Activated naive CD4-positive, alpha-beta T cell treated with anti-CD3 and anti-CD28 coated beads for 36 hours (primary cell): ENCODE data around the gene ZNF524. TPM values are rescaled to one million over a fixed set of nuclear protein-coding genes. Genes with fewer than 3 reads are reported as not detected.

Source experiments
- CTCF ChIA-PET: fragments of 350-600 bp; sonication (Branson Sonifier 250); formaldehyde crosslinking; loops from one replicate; lab custom pipeline; 2021; ENCODE audit warnings: antibody characterized with exemption; lab: Charles Lee
- DNase-seq: peaks from one replicate; pipeline ENCODE4 v3.0.0-alpha.2; 2020
- H3K27ac Mint-ChIP-seq: one replicate; pipeline ENCODE4 v1.8.0; 2021; ENCODE audit warnings: mild to moderate bottlenecking, mixed read lengths
- H3K27me3 Mint-ChIP-seq: one replicate; pipeline ENCODE4 v1.8.0; 2021; ENCODE audit warnings: low read depth, mixed read lengths
- H3K36me3 Mint-ChIP-seq: one replicate; pipeline ENCODE4 v1.8.0; 2021; ENCODE audit warnings: low read depth, mixed read lengths
- H3K4me1 Mint-ChIP-seq: one replicate; pipeline ENCODE4 v1.8.0; 2021; ENCODE audit warnings: low read depth, mixed read lengths
- H3K4me3 Mint-ChIP-seq: one replicate; pipeline ENCODE4 v1.8.0; 2021; ENCODE audit warnings: mild to moderate bottlenecking, moderate library complexity, mixed read lengths
- H3K9me3 Mint-ChIP-seq: one replicate; pipeline ENCODE4 v1.8.0; 2021; ENCODE audit warnings: mixed read lengths
- intact Hi-C: fragments of 100-400 bp; cut with micrococcal nuclease; formaldehyde crosslinking; loops from one replicate; pipeline ENCODE4 v1.15.1; 2023
- total RNA-seq, 2 experiments: library from RNA; stranded (reverse); gene quantifications; one replicate each; pipeline ENCODE4 v1.2.3, GENCODE V29; 2021

The ZNF524 gene
- total RNA-seq, 2 experiments from 2014 or later, result 20.9 to 23.0 TPM

DNA sequence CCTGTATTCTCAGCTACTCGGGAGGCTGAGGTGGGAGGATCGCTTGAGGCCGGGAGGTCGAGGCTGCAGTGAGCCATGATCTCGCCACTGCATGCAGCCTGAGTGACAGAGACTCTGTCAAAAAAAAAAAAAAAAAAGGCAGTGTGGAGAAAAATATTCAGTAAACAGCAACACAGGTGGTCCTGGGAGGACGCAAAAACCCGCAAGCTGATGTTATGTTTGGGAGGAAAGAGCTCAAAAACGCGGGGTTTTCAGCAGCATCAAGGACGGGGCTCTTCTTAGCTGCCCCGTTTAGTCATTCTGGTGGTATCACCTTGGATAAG, 24.9 kb downstream of the ZNF524 start:
- Mint-ChIP-seq H3K36me3 (peaks cover 6% of the 10 kb centered on the region), H3K27me3 (no peaks in the 10 kb centered on the region), H3K27ac (peak overlapping the region; percentile 95), H3K9me3 (no peaks in the 10 kb centered on the region), H3K4me3 (peak overlapping the region; percentile 92), H3K4me1 (peaks cover 51% of the 10 kb centered on the region)
- no peak for DNase-seq
- intact Hi-C loops, result no loop called here
- CTCF ChIA-PET, result interaction anchor here (1.2 to 4.4 kb wide), 5 partner anchors 8 to 158 kb away, joined by 4 to 25 read pairs (median 9); partner anchors contain the start of genes FIZ1 and ZNF865

DNA sequence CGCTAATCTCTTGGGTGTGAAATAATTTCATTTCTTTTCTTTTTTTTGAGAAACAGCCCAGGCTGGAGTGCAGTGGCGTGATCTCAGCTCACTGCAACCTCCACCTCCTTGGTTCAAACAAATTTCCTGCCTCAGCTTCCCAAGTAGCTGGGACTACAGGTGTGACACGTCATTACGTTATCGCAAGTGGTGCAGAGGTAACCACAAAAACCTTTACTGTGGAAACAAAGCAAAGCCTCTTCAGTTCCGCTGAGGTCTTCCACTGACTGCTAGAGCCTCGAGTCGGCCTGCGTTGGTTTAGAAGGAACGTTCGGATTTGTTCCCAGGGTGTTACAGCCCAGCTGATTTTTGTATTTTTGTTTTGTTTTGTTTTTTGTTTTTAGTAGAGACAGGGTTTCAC, 26.3 kb downstream of the ZNF524 start:
- no peaks in the 10 kb centered on the region for H3K36me3 Mint-ChIP-seq
- H3K27ac Mint-ChIP-seq, result no peak overlapping the region
- H3K9me3 Mint-ChIP-seq, result no peaks in the 10 kb centered on the region
- intact Hi-C loops, result loop anchor here (2.0 kb wide), 1 partner anchor 158 kb away; no protein-coding TSS in a partner anchor
- H3K4me1 Mint-ChIP-seq, result peaks cover 37% of the 10 kb centered on the region
- H3K4me3 Mint-ChIP-seq, result peak overlapping the region; percentile 34
- CTCF ChIA-PET, result interaction anchor here (0.6 to 4.4 kb wide), 9 partner anchors 11 to 627 kb away, joined by 3 to 25 read pairs (median 7); partner anchors contain the start of gene ZNF865
- peak; percentile 79 for DNase-seq
- H3K27me3 Mint-ChIP-seq, result no peaks in the 10 kb centered on the region

DNA sequence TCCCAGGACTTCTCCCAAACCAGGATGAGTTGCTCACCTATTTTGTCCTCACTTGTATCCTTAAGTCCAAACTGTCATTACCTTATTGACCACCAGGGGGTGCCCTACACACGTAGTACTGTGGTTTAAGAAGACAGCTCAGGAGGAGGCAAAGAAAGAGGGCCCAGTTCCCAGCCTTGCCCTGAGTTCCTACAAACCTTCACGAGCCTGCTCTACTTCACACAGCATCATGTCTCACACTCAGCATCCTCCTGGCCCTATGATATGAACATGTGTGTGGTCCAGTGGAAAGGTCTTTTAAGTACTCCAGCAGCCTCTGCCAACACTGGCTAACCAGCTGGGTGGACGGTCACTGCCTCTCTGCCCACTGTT, 32.4 kb downstream of the ZNF524 start:
- H3K4me1 Mint-ChIP-seq, result peaks cover 36% of the 10 kb centered on the region
- H3K36me3 Mint-ChIP-seq, result peaks cover 11% of the 10 kb centered on the region
- intact Hi-C loops, result loop anchor here (1.0 kb wide), 2 partner anchors 8 to 21 kb away; partner anchors contain the start of gene ZNF784
- no peaks in the 10 kb centered on the region for H3K9me3 Mint-ChIP-seq
- no peak overlapping the region for H3K4me3 Mint-ChIP-seq
- CTCF ChIA-PET, result interaction anchor here (0.5 to 6.8 kb wide), 21 partner anchors 9 to 177 kb away, joined by 3 to 41 read pairs (median 9); partner anchors contain the start of genes FIZ1, U2AF2, ZNF524 and ZNF784
- DNase-seq, result peak; percentile 98
- H3K27ac Mint-ChIP-seq, result peak overlapping the region; percentile 60
- H3K27me3 Mint-ChIP-seq, result no peaks in the 10 kb centered on the region

DNA sequence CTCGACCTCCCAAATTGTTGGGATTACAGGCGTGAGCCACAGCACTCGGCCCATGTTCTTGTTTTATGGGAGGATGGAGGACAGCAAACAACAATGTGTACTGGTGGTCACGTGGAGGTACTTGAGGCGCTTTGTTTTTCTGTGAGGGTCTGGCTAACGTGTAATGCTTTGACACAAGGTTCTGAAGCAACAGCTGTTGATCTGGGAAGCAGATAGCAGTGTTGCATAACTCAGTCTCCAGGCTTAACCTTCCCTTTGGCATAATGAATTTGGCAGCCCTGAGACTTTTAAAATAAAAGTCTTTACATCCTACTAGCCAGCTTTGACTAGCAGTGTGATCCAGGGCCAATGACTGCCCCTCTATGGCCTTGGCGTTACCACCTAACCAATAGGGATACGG, 33.8 kb downstream of the ZNF524 start:
- CTCF ChIA-PET, result interaction anchor here (1.2 to 6.8 kb wide), 12 partner anchors 10 to 175 kb away, joined by 4 to 41 read pairs (median 16); partner anchors contain the start of genes FIZ1, U2AF2, ZNF524 and ZNF784
- H3K9me3 Mint-ChIP-seq, result no peaks in the 10 kb centered on the region
- H3K27ac Mint-ChIP-seq, result no peak overlapping the region
- H3K4me1 Mint-ChIP-seq, result peaks cover 45% of the 10 kb centered on the region
- intact Hi-C loops, result loop anchor here (2.0 kb wide), 1 partner anchor 41 kb away; the partner anchor contains the start of gene EPN1
- no peak for DNase-seq
- H3K27me3 Mint-ChIP-seq, result no peaks in the 10 kb centered on the region
- peak overlapping the region; percentile 99 for H3K4me3 Mint-ChIP-seq
- peaks cover 18% of the 10 kb centered on the region for H3K36me3 Mint-ChIP-seq

DNA sequence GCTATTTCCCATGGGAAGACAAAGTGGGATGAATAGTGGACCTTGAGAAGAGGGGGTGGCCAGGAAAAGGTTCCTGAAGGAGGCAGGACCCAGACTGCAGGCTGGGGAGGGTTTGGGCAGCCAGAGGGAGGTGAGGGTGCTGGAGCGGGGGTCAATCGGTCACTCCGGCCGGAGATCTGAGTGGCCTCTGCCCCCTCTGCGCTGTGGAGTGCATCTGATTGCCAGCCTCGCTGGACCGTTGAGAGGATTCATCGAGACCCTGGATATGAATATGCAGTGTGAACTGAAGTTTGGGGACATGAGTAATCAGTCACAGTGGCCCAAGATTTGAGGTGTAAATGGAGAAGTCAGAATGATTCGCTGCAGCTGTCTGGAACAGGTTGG, 35.2 kb downstream of the ZNF524 start:
- intact Hi-C loops, result loop anchor here (1.0 to 2.0 kb wide), 2 partner anchors 8 to 39 kb away; partner anchors contain the start of genes EPN1 and ZNF581
- H3K36me3 Mint-ChIP-seq, result peaks cover 23% of the 10 kb centered on the region
- DNase-seq, result peak; percentile 45

DNA sequence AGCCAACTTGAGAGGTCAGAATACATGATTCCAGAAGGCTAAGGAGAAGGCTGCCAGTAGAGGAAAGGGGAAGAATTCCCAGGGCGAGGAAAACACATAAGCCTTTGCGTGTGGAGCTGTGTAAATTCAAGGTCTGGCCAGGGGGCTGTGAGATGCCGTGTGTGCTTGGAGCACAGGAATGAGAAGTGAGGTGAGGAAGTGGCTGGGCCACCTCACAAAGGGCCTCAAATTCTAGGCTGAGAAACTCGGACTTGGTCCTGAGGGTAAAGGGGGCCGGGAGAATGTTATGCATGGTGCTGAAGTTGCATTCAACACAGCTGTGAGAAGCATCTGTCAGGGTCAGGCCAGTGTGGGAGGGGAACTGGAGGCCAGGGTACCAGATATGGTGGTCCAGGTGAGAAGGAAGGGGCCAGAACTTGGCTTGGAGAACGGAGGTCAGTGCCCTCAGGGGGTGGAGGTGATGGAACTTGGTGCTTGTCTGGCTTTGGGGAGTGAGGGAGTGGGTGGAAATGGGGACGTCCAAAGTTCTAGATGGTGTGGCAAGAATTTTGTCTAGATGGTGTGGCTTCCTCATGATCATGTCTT, 35.9 kb downstream of the ZNF524 start:
- intact Hi-C loops, result loop anchor here (1.0 to 2.0 kb wide), 2 partner anchors 7 to 39 kb away; partner anchors contain the start of genes EPN1 and ZNF581
- no peak for DNase-seq
- Mint-ChIP-seq H3K27me3 (no peaks in the 10 kb centered on the region), H3K27ac (peak overlapping the region; percentile 100), H3K4me1 (peaks cover 60% of the 10 kb centered on the region), H3K36me3 (peaks cover 23% of the 10 kb centered on the region), H3K9me3 (no peaks in the 10 kb centered on the region), H3K4me3 (peak overlapping the region; percentile 99)
- CTCF ChIA-PET, result interaction anchor here (0.9 to 6.8 kb wide), 5 partner anchors 9 to 121 kb away, joined by 3 to 41 read pairs (median 3); partner anchors contain the start of gene ZNF865

More for the DNA sequence above, 35.2 kb downstream of the ZNF524 start:
- Mint-ChIP-seq H3K4me1 (peaks cover 58% of the 10 kb centered on the region), H3K9me3 (no peaks in the 10 kb centered on the region), H3K27ac (peak overlapping the region; percentile 100), H3K4me3 (peak overlapping the region; percentile 99), H3K27me3 (no peaks in the 10 kb centered on the region)
- CTCF ChIA-PET, result interaction anchor here (4.7 to 6.8 kb wide), 2 partner anchors 29 to 131 kb away, joined by 28 to 41 read pairs; partner anchors contain the start of gene ZNF865

DNA sequence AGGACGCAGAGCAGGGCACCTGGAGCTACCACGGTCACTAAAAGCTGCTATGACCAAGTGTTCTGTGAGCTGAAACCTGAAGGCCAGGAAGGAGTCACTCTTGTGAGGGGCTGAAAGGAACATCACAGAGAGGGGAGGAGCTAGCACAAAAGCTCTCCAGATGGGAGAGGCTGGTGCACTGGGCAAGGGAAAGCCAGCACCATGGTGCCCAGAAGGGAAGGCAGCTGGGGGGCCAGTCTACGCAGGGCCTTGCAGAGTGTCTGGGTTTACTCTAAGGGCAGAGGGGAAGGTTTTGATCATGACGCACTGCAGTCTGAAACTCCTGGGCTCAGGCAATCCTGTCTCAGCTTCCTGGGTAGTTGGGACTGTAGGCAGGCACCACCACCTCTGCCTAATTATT, 36.6 kb downstream of the ZNF524 start:
- CTCF ChIA-PET, result interaction anchor here (0.7 to 2.1 kb wide), 5 partner anchors 10 to 122 kb away, joined by 3 to 9 read pairs (median 3); no protein-coding TSS in a partner anchor
- Mint-ChIP-seq H3K4me3 (peak overlapping the region; percentile 99), H3K4me1 (peaks cover 57% of the 10 kb centered on the region), H3K9me3 (no peaks in the 10 kb centered on the region), H3K27me3 (no peaks in the 10 kb centered on the region), H3K36me3 (peaks cover 23% of the 10 kb centered on the region), H3K27ac (peak overlapping the region; percentile 100)
- DNase-seq, result no peak
- intact Hi-C loops, result no loop called here

DNA sequence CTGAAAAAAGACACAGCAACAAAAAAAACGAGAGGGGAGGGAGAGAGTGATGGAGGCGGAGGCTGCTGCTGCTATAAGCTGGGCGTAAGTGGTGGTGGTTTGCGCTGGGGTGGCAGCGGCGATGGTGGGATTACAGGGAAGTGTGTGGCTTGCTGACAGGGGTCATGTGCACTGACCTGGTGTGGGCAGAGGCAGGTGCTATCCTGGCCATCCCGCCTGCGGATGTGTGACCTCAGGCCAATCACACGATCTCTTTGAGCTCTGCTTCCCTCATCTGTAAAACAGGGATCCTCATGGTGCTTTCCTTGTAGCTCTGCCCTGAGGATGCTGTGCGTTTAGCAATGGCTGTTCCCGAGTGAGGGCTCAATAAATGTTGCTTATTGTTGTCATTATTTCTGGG, 37.4 kb downstream of the ZNF524 start:
- intact Hi-C loops, result no loop called here
- Mint-ChIP-seq H3K9me3 (no peaks in the 10 kb centered on the region), H3K36me3 (peaks cover 23% of the 10 kb centered on the region)

DNA sequence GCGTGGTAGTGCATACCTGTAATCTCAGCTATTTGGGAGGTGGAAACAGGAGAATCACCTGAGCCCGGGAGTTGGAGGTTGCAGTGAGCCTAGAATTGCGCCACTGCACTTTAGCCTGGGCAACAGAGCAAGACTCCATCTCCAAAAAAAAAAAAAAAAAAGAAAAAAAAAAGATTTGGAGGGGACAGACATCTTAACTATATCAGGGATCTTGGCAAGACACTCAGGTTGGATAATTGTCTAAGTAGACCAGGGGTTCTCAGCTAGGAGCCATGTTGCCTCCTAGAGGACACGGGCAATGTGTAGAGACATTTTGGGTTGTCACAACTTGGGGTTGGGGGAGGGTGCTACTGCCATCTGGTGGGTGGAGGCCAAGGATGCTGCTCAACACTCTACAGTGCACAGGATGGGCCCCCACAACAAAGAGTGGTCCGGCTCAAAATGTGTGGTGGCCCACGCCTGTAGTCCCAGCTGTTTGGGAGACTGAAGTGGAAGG, 38.8 kb downstream of the ZNF524 start:
- Mint-ChIP-seq H3K27ac (peak overlapping the region; percentile 31), H3K27me3 (no peaks in the 10 kb centered on the region), H3K4me3 (peak overlapping the region; percentile 36), H3K36me3 (peaks cover 26% of the 10 kb centered on the region), H3K9me3 (no peaks in the 10 kb centered on the region), H3K4me1 (peaks cover 53% of the 10 kb centered on the region)
- intact Hi-C loops, result no loop called here
- CTCF ChIA-PET, result interaction anchor here (0.6 to 3.0 kb wide), 8 partner anchors 7 to 384 kb away, joined by 3 to 10 read pairs (median 4); partner anchors contain the start of gene CCDC106
- peak; percentile 70 for DNase-seq

More for the DNA sequence above, 37.4 kb downstream of the ZNF524 start:
- DNase-seq, result no peak
- peaks cover 50% of the 10 kb centered on the region for H3K4me1 Mint-ChIP-seq
- H3K4me3 Mint-ChIP-seq, result no peak overlapping the region
- H3K27me3 Mint-ChIP-seq, result no peaks in the 10 kb centered on the region
- CTCF ChIA-PET, result interaction anchor here (0.9 to 3.0 kb wide), 6 partner anchors 10 to 170 kb away, joined by 3 to 10 read pairs (median 8); partner anchors contain the start of gene CCDC106
- H3K27ac Mint-ChIP-seq, result peak overlapping the region; percentile 100

DNA sequence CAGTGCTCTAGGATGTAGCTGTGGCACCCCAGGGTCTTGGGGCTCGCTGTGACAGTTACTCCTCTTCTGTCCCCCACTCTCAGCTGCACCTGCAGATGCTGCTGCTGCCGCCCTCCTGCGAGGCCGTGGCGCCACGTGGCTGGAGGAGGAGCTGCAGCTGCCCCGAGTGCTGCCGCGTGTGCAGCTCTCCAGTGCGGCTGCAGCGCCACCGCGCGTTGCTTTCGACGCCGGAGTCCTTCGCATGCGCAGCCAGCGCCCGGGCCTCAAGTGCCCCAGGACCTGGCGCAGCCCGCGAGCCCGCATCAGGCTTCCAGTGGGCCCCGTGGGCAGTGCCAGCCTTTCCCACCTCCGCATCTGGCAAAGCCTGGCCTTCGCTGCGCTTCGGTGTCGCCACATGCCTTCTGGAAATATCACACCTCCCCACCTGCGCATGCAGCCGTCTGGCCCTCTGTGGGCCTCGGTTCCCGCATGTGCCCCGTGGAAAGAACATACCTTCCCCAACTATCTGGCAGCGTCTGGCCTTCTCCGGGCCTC, 40.0 kb downstream of the ZNF524 start:
- Mint-ChIP-seq H3K36me3 (peaks cover 21% of the 10 kb centered on the region), H3K4me3 (peak overlapping the region; percentile 75), H3K27ac (peak overlapping the region; percentile 87), H3K27me3 (no peaks in the 10 kb centered on the region), H3K4me1 (peaks cover 55% of the 10 kb centered on the region), H3K9me3 (no peaks in the 10 kb centered on the region)
- intact Hi-C loops, result loop anchor here (5.0 kb wide), 3 partner anchors 33 to 383 kb away; partner anchors contain the start of genes PPP6R1, RPL28 and ZNF865
- peak; percentile 62 for DNase-seq
- CTCF ChIA-PET, result interaction anchor here (0.6 to 3.0 kb wide), 4 partner anchors 9 to 136 kb away, joined by 3 to 7 read pairs (median 4); no protein-coding TSS in a partner anchor

DNA sequence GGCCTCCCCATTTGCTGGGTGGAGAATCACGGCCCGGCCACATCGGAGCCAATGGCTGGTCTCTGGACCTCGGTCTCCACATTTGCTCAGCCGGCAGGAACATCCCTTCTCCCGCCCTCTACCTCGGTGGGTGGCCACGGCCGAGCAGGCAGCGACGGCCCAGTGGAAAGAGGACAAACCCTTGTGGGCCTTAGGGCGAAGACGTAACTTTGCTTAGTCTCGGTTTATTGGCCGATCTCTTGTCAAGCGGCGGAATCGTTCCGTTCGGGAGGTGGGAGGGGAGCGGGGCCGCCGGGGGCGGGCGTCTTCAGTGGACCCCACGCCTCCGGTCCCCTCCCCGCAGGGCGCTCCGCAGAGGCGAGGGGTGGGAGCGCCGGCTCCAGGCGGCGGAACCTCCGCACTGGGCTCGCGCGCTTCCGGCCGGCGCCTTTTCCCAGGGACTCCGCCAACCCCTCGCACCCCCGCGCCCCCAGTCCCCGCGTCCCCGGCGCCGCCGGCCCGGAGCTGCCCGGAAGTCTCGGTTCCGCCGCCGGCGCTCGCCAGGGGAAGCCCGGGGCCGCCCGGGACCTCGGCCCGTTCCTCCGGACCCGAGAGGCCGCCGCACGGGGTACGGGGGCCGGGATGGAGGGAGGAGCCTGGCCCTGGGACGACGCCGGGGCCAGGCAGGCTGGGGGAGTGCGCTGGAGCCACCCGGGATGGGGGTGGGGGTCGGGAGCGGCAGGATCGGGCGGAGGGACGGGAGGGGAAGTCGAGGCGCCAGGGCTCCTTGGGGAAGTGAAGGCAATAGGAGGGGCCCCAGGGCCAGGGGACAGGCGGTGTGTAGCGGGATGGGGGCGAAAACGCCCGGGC, 40.7 kb downstream of the ZNF524 start, which contains the start of gene ZNF580:
TSS of gene ZNF580 (plus strand) at position 426 of the 849 bp plus-strand sequence. CDS start 1,507 bp downstream, outside the sequence.
- CTCF ChIA-PET, result interaction anchor here (1.1 to 2.1 kb wide), 2 partner anchors 9 to 137 kb away, joined by 4 to 5 read pairs; no protein-coding TSS in a partner anchor
- peak; percentile 45 for DNase-seq
- intact Hi-C loops, result loop anchor here (5.0 kb wide), 3 partner anchors 34 to 384 kb away; partner anchors contain the start of genes PPP6R1, RPL28 and ZNF865
- H3K9me3 Mint-ChIP-seq, result no peaks in the 10 kb centered on the region
- H3K4me1 Mint-ChIP-seq, result peaks cover 57% of the 10 kb centered on the region
- peak within 1 kb of the TSS; percentile 90 for H3K27ac Mint-ChIP-seq
- peak within 1 kb of the TSS; percentile 93 for H3K4me3 Mint-ChIP-seq
- no peaks in the 10 kb centered on the region for H3K27me3 Mint-ChIP-seq
- H3K36me3 Mint-ChIP-seq, result peaks cover 23% of the 10 kb centered on the region
